HG02840 (cell line): ENCODE results near the gene CDO1.
"Not testable (repeated sequence)": the region's sequence is repeated elsewhere in the genome, so short reads cannot be mapped to it uniquely, and the experiment has no call there.

ENCODE experiments used
- ATAC-seq: cut with Tn5 transposase; IDR thresholded peaks from one replicate; pipeline ENCODE4 v1.9.1; 2021; ENCODE audit warnings: mild to moderate bottlenecking, moderate library complexity, moderate number of reproducible peaks; ENCODE audit not compliant: unreplicated experiment, low FRiP score

Gene CDO1

DNA sequence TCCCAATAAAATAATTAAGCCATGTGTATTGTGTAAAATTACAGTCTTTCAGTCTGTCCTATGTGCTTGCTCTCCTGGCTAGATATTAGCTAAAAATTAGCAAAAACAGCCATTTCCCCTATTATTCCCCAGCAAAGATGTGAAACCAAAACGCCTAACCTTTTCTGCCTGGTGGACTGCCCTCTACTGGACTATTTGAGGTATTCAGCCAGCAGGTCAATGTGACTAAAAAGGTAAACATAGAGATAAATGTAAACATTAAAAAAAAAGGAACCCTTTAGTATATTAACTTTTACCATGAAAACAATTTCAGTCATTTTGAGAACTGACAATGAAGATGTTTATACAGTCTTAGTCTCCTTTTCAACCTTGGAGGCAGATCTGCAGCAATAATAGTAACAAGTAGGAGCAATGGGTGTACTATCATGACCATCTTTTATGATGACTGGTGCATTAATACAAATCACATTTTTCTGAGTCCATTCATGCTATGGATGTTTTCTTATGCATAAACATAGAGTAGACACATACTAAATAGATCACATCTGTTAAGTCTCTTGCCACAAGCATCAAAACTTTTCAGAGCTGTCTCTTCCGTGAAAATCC lies 14.8 kb upstream of the CDO1 start:
- ATAC-seq: no peak

DNA sequence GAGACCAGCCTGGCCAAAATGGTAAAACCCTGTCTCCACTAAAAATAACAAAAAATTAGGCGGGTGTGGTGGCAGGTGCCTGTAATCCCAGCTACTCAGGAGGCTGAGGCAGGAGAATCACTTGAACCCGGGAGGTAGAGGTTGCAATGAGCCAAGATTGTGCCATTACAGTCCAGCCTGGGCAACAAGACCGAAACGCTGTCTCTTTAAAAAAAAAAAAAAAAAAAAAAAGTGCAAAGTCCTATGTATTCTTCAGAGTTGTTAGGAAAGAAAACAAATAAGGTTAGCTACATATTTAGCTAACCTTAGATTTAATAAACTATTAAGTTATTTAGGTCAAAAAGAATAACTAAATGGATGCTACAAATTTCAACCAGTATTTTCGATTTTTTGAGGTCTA lies 13.5 kb upstream of the CDO1 start:
- ATAC-seq: no peak

DNA sequence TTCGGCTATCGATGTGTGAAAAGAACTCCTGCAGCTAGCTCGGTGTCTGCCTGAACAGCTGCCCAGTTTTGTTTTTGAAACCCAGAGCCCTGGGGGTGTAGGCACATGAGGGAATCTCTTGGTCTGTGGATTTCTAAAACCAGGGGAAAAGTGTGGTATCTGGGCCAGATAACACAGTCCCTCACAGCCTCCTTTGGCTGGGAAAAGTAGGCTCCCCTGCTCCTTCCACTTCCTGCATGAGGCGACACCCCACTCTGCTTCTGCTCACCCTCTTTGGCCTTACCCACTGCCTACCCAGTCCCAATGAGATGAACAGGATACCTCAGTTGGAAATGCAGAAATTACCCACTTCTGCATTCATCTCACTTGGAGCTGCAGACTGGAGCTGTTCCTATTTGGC lies 9.5 kb upstream of the CDO1 start:
- no peak for ATAC-seq

- ATAC-seq: not testable (repeated sequence)
Observed at GRCh38 chr5:115824983-115825382, 8.5 kb upstream of the CDO1 start.

DNA sequence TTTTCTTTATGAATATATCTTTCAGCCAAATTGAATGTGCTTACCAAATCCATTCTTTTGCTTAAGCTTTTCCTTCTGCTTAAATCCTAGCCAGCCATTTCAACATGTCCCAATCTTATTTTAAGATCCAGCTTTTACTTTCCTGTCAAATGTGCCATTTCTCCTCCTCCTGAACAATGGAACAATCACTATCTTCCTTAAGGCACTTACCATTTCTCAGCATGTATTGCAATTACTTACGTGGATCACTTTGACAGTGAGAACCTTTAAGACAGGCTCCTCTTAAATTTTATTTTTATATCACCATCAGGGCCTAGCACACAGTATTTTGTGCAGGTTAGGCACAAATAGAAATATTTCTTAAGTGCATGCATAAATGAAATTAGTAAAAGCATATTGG lies 4.4 kb upstream of the CDO1 start:
- no peak for ATAC-seq

DNA sequence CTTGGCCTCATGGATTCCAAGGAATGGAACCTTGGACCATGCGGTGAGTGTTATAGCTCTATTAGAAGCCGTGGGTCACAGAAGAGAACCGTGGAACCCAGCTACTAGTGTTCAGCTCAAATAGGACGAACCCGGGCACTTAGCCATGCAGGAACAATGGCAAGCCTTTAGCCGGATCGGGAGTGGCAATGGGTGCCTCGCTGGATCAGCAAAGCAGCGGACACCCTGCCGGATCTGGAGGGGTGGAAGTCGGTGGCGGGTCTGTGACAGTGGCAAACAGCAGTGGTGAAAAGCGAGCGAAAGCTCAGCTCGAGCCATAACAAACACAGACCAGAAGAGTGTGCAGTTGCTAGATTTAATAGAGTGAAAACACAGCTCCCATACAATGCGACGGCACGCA lies 2.4 kb upstream of the CDO1 start:
- ATAC-seq: no peak

DNA sequence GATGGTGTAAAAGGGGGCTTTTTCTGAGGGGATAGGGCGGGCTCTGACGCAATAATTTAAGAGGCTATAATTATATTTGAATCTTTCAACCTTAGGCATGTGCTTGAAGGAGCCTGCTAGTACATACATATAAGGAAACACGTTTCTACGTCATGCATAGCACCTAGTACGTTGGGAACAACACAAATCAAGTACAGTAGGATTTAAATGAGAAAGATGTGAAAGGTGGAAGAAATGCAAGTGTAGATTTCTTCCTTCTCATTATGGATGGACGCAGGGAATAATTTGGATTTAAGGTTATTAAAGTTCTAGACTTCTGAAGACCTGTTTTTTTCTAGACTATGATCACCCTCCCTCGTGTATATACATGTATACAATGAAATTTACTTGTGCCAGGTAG lies 927 bp upstream of the CDO1 start:
- ATAC-seq: no peak

DNA sequence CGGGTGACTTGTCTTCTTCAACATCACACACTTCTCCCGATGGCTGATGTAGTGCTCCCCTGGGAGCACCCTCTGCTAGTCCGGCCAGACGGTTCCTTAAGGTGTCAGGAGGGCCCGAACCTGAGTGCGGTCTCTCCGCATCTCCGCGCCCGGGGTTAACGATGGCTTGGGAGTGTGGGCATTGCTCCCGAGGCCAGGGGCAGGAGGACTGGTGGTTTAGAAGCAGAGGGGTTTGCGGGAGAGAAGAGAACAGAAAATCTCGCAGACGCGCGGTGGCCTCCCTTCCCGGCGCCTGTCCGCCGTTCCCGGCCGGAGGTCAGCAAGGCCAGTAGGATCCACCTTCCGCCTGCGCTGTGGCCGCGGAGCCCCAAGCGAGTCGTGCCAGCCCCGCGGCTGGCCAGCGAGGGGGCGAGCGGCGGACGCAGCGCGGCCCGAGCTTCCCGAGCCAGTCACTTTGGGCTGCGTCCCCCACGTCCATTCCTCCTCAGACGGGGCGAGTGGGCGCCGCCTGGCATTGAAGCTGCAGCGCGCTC lies 700 bp downstream of the CDO1 start:
- ATAC-seq: no peak

DNA sequence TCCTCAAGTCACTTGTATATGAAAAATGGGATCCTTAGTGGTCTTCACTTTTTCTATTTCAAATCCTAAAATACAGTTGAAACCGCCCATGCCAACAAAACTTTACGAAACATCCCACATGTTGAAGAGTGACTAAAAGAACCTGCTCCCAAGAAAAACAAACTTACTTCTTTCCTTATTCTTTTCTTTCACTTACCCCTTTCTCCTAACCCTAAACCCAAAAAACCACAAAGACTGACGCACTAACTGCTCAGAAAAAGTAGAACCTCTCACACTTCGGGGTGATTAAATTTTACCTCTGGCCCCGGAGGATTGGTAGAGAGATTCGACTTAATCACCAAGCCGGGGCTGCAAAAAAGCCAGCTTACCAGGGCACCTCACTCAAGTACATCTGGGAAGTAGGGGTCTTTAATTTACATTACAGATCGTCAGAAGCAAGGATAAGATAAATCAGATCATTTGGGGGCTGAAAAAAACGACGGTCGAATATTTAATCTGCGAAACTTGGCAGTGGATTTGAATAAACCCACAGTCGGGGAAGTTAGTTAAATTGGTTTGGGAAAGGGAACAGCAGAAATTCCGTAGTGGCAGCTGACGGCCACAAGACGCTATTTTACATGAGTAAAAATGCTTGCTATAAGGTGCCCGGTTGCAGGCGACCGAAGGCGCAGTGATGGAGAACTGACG lies 1.3 kb downstream of the CDO1 start:
- no peak for ATAC-seq

GRCh38 chr5:115813719-115814118 lies 2.7 kb downstream of the CDO1 start:
- no peak for ATAC-seq

DNA sequence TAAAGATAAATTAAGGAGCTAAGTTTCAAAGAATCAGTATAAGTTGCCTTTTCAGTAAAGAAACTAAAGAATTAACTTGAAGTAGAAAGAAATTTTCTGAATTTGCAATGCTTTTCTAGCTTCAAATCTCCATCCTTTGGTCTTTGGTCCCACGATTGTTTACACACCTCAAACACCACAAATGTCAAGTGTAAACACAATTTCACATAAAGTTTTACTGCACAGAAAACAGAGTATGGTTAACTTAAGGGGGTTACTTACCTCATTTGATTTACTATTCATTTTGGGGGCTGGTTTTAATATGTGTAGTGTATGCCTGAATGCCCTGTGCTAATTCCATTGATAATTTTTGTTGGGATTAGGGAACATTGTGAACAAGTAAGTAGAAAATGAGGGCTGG lies 4.1 kb downstream of the CDO1 start:
- ATAC-seq: no peak

DNA sequence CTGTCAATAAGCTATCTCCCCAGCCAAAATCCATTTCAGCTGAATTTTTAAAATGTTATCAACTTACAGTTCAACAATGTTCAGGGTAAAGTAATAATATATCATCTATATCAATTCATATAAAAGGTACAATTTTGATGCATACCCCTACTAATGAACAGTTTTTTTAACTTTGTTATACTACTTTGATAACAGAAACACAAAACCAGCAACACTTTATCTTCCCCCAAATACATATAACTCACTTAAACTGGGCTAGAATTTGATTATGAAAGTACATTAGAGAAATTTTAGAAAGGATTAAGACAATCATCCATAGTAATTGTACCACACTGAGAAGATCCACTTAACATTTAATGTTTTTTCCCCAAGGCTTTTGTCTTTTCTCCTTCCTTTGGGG lies 5.1 kb downstream of the CDO1 start:
- no peak for ATAC-seq

DNA sequence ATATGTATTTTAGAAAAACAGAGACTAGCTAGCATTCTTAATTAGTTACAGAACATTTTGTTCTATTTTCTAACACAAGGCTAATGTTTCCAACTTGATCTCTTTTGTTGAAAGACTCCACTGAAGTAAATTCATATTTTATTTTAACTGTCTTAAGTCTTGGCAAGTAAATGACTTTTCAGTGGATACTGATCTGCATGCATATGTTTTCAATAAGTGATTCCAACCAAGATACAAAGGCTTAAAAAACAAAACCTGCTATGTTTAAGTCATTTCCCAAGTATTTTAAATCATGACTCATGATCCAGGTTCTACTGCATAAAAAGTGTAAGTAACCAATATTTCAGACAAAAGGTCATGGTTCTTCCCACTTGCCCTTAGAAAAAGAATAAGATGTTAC lies 5.7 kb downstream of the CDO1 start:
- no peak for ATAC-seq

- ATAC-seq: no peak
Observed at GRCh38 chr5:115809946-115810345, 6.5 kb downstream of the CDO1 start.

- ATAC-seq: not testable (repeated sequence)
Observed at GRCh38 chr5:115808066-115808465, 8.4 kb downstream of the CDO1 start.

- no peak for ATAC-seq
Observed at GRCh38 chr5:115807654-115808052, 8.8 kb downstream of the CDO1 start.

- no peak for ATAC-seq
Observed at GRCh38 chr5:115806986-115807653, 9.3 kb downstream of the CDO1 start.

DNA sequence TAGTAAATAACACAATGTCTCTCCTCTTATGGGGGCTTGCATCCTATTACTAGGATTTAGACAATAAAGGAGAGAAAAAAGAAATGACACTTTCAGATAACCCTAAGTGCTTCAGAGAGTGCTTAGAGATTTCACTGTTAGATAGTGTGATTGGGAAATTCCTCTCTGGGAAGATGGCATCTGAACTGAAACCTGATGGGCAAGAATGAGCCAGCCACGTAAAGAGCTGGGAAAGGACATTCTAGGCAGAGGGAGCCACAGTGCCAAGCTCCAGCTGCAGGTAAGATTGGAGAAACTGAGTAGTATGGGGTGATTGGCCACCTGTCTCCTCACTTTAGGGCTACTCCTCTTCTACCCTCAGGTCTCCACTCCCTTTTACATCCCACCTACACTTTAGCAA lies 14.5 kb downstream of the CDO1 start:
- ATAC-seq: no peak

- no peak for ATAC-seq
Observed at GRCh38 chr5:115801152-115801551, 15.3 kb downstream of the CDO1 start.

DNA sequence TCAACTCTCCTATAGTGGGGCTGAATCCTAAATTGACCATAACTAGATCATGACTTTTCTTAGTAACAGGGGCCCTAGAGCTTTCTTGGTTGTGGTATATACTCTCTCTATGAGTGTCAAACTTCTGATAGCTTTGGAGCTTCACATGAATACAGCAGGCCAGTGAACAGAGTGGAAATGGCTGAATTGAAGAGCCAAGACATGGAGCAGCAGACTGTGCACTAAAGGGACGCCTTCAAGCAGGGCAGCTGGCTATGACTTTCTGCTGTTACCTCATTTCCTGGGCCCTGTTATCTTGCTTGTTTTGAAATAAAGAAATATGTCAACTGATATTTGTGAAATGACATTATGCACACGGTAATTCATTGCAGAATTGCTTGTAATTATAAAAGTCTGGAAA lies 16.4 kb downstream of the CDO1 start:
- ATAC-seq: no peak

DNA sequence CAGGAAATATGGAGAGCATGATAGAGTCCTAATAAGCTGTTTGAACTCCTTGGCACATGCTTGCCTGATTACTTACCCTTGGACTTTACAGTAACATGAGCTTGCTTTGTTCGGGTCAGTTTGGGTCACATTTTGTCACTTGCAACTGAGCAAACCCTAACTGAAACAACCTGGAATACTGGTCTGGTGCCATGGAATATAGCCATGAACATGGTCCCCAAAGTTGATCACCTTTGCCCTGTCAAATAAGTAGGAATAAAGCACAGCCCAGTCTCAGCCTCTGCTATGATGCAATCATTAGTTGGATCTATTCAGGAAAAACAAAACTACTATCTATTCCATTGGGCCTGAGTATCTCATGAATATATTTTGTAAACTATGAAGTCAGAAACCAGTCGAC lies 18.2 kb downstream of the CDO1 start:
- no peak for ATAC-seq

DNA sequence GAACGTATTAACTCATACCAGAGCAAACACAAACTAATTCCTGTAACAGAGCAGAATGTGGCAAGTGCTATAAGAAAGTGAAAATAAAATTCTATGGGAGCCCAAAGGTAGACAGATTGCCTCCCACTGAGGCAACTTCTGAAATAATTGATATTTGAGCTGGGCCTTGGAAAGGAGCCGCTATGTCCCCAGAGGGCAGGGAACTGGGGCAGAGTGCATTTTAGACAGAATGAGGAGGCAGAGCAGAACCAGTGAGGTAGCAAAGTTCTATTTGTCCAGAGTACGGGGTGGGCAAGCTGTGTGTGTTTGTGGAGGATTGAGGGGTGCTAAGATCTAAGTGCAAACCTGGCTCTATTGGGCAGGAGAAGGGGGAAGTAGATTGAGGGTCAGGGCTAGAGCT lies 19.8 kb downstream of the CDO1 start:
- ATAC-seq: no peak
